Right kidney (tissue), 1 donor: ENCODE results near the gene GALNT9.
"Not testable (repeated sequence)": the region's sequence is repeated elsewhere in the genome, so short reads cannot be mapped to it uniquely, and the experiment has no call there.

ENCODE experiments used
- DNase-seq: peaks from one replicate; pipeline ENCODE4 v3.0.0-alpha.2; 2016

The GALNT9 gene

GRCh38 chr12:132230381-132230780 lies 99.0 kb downstream of the GALNT9 start:
- no peak for DNase-seq

- no peak for DNase-seq
Measured at GRCh38 chr12:132229926-132230325, 99.5 kb downstream of the GALNT9 start.

GRCh38 chr12:132229193-132229760 lies 100.1 kb downstream of the GALNT9 start:
- DNase-seq: no peak

- no peak for DNase-seq
Measured at GRCh38 chr12:132228476-132229192, 100.8 kb downstream of the GALNT9 start.

- no peak for DNase-seq
Measured at GRCh38 chr12:132227782-132228475, 101.5 kb downstream of the GALNT9 start.

- no peak for DNase-seq
Measured at GRCh38 chr12:132227118-132227517, 102.3 kb downstream of the GALNT9 start.

- no peak for DNase-seq
Measured at GRCh38 chr12:132226604-132227003, 102.8 kb downstream of the GALNT9 start.

- no peak for DNase-seq
Measured at GRCh38 chr12:132225214-132225613, 104.2 kb downstream of the GALNT9 start.

GRCh38 chr12:132224484-132224883 lies 104.9 kb downstream of the GALNT9 start:
- DNase-seq: no peak

- DNase-seq: no peak
Measured at GRCh38 chr12:132222808-132223173, 106.6 kb downstream of the GALNT9 start.

- peak; percentile 59 for DNase-seq
Measured at GRCh38 chr12:132222096-132222807, 107.1 kb downstream of the GALNT9 start.

GRCh38 chr12:132219761-132220160 lies 109.6 kb downstream of the GALNT9 start:
- DNase-seq: not testable (repeated sequence)

- DNase-seq: no peak
Measured at GRCh38 chr12:132219323-132219722, 110.1 kb downstream of the GALNT9 start.

- DNase-seq: no peak
Measured at GRCh38 chr12:132218915-132219314, 110.5 kb downstream of the GALNT9 start.

- DNase-seq: no peak
Measured at GRCh38 chr12:132218527-132218875, 110.9 kb downstream of the GALNT9 start.

GRCh38 chr12:132217800-132218526 lies 111.4 kb downstream of the GALNT9 start:
- DNase-seq: no peak

GRCh38 chr12:132217371-132217770 lies 112.0 kb downstream of the GALNT9 start:
- no peak for DNase-seq

GRCh38 chr12:132216354-132216987 lies 112.9 kb downstream of the GALNT9 start:
- DNase-seq: no peak

GRCh38 chr12:132215299-132215989 lies 113.9 kb downstream of the GALNT9 start:
- no peak for DNase-seq

GRCh38 chr12:132214891-132215290 lies 114.5 kb downstream of the GALNT9 start:
- DNase-seq: no peak

GRCh38 chr12:132214161-132214476 lies 115.3 kb downstream of the GALNT9 start:
- DNase-seq: no peak
